H1 (cell line): ENCODE data around the gene CSF3R. TPM values are rescaled to one million over a fixed set of nuclear protein-coding genes. Genes with fewer than 3 reads are reported as not detected.

Experiments
- ATF2 ChIP-seq: IDR thresholded peaks from 2 replicates; pipeline ENCODE4 v1.6.1; 2012; ENCODE audit warnings: low read length, inconsistent platforms
- ATF3 ChIP-seq: IDR thresholded peaks from 2 replicates; pipeline ENCODE4 v1.6.1; 2011; ENCODE audit warnings: low read depth, mild to moderate bottlenecking, low read length; ENCODE audit not compliant: insufficient read depth
- CEBPB ChIP-seq: IDR thresholded peaks from 2 replicates; pipeline ENCODE4 v1.6.1; 2012; ENCODE audit warnings: low read depth, low read length
- CHD2 ChIP-seq: IDR thresholded peaks from 2 replicates; pipeline ENCODE4 v1.6.1; 2012; ENCODE audit warnings: low read length, improper control_type of control experiment
- CREB1 ChIP-seq: IDR thresholded peaks from 2 replicates; pipeline ENCODE4 v1.6.1; 2012; ENCODE audit warnings: inconsistent platforms
- KDM1A ChIP-seq: fragments of 200-600, 300-600 bp; sonication (generic); IDR thresholded peaks from 2 replicates; pipeline ENCODE4 v1.7.1; 2016; ENCODE audit warnings: mild to moderate bottlenecking, low read length, borderline replicate concordance
- KDM5A ChIP-seq: fragments of 200-600 bp; IDR thresholded peaks from 2 replicates; pipeline ENCODE4 v1.7.1; 2012; ENCODE audit warnings: mild to moderate bottlenecking, low read length, inconsistent platforms, mixed read lengths
- POLR2AphosphoS5 ChIP-seq: IDR thresholded peaks from 2 replicates; pipeline ENCODE4 v1.6.1; 2011; ENCODE audit warnings: low read depth, low read length
- POU5F1 ChIP-seq: IDR thresholded peaks from 2 replicates; pipeline ENCODE4 v1.6.1; 2011; ENCODE audit warnings: low read depth, mild to moderate bottlenecking, low read length, moderate library complexity
- RBBP5 ChIP-seq: IDR thresholded peaks from 2 replicates; pipeline ENCODE4 v1.7.1; 2012; ENCODE audit warnings: low read depth, mild to moderate bottlenecking, inconsistent platforms, low read length, moderate library complexity, borderline replicate concordance
- SRF ChIP-seq: IDR thresholded peaks from 2 replicates; pipeline ENCODE4 v1.6.1; 2011; ENCODE audit warnings: mild to moderate bottlenecking, low read depth, low read length, moderate library complexity
- SUZ12 ChIP-seq: fragments of 200-600 bp; sonication (generic); IDR thresholded peaks from 2 replicates; pipeline ENCODE4 v1.6.1; 2012; ENCODE audit warnings: mild to moderate bottlenecking, inconsistent platforms, low read length, moderate library complexity, mixed read lengths
- TAF7 ChIP-seq: optimal IDR thresholded peaks from 2 replicates; pipeline ENCODE3; 2011; ENCODE audit warnings: low read depth, mild to moderate bottlenecking, inconsistent platforms, low read length, moderate library complexity, borderline replicate concordance
- TBP ChIP-seq: IDR thresholded peaks from 2 replicates; pipeline ENCODE4 v1.6.1; 2011; ENCODE audit warnings: low read depth, low read length, improper control_type of control experiment
- polyA plus RNA-seq, 7 experiments: library from polyadenylated mRNA; depleted of rRNA in 3 of 7; stranded (reverse) in 5 of 7; unstranded in 2 of 7; fragments of >200 nt in 5 of 7; fragments of 200-250 nt in 2 of 7; gene quantifications; 1 replicate in 5 of 7; 2 replicates in 1 of 7; 4 replicates in 1 of 7; pipeline versions ENCODE4 v1.2.1 to v1.2.3, GENCODE V29; 2011 to 2013; ENCODE audit warnings: missing spikeins in 2 of 7, mixed read lengths in 2 of 7
- total RNA-seq: library from RNA; stranded (reverse); fragmentation: NEBNext Ultra II Directional; extraction: Animal tissue kit (Norgen Biotek cat#: 25700); gene quantifications from 2 replicates; pipeline ENCODE4 v1.2.1, GENCODE V29; 2021

The CSF3R gene
- total and polyA plus RNA-seq, 2 of the 8 experiments (the other 6 are each of a cell fraction or from before 2014, with no cell fraction given), result not detected

- TF ChIP-seq CEBPB, result peak; percentile 99
- peak; percentile 83 for TF ChIP-seq TAF7
- TF ChIP-seq SRF, result peak; percentile 98
- no peak for TF ChIP-seq POU5F1
- peak; percentile 81; the same call in 1 of the 2 replicates for TF ChIP-seq KDM1A
- TF ChIP-seq SUZ12, result no peak
- TF ChIP-seq RBBP5, result peak; percentile 100
- peak; percentile 82 for TF ChIP-seq ATF3
- peak; percentile 96 for TF ChIP-seq CREB1
- TF ChIP-seq CHD2, result peak; percentile 7; the same call in 1 of the 2 replicates
- TF ChIP-seq TBP, result peak; percentile 85
- TF ChIP-seq KDM5A, result peak; percentile 99
- TF ChIP-seq ATF2, result peak; percentile 92
- TF ChIP-seq POLR2AphosphoS5, result peak; percentile 97
Measured at GRCh38 chr1:36463803-36464604, 18.7 kb downstream of the CSF3R start, which contains the start of gene MRPS15 (continued).
